HepG2 (cell line): ENCODE measurements around the gene BYSL. TPM values are rescaled to one million over a fixed set of nuclear protein-coding genes. Genes with fewer than 3 reads are reported as not detected.
A peak's percentile ranks its signal among the peaks of the same experiment; 100 is the strongest.

ENCODE experiments used
- BHLHE40 ChIP-seq: IDR thresholded peaks from 2 replicates; pipeline ENCODE4 v1.6.1; 2011; ENCODE audit warnings: low read length, improper control_type of control experiment
- ESRRA ChIP-seq: sonication (generic); formaldehyde crosslinking; IDR thresholded peaks from 2 replicates; pipeline ENCODE4 v1.5.1; 2020; ENCODE audit warnings: mild to moderate bottlenecking, low read depth, missing genetic modification reagents
- KDM3A ChIP-seq: IDR thresholded peaks from 2 replicates; pipeline ENCODE4 v1.6.1; 2018; ENCODE audit warnings: low read depth, missing compliant biosample characterization
- KLF11 ChIP-seq: IDR thresholded peaks from 2 replicates; pipeline ENCODE4 v1.6.1; 2016; ENCODE audit warnings: missing compliant biosample characterization
- KLF16 ChIP-seq, 2 experiments: sonication (generic) in 1 of 2; formaldehyde crosslinking in 1 of 2; IDR thresholded peaks; 2 replicates each; pipeline versions ENCODE4 v1.6.1 to v1.8.0; 2016 to 2023; ENCODE audit warnings: missing genetic modification reagents in 2 of 2, missing compliant biosample characterization in 1 of 2
- RCOR2 ChIP-seq: IDR thresholded peaks from 2 replicates; pipeline ENCODE4 v1.6.1; 2016; ENCODE audit warnings: missing biosample characterization, missing genetic modification reagents
- REL ChIP-seq: sonication (generic); formaldehyde crosslinking; conservative IDR thresholded peaks from 2 replicates; pipeline ENCODE4 v1.8.0; 2022; ENCODE audit warnings: mild to moderate bottlenecking, missing genetic modification reagents, moderate library complexity
- SMYD3 ChIP-seq: sonication (generic); formaldehyde crosslinking; IDR thresholded peaks from 2 replicates; pipeline ENCODE4 v1.8.1; 2023; ENCODE audit warnings: mild to moderate bottlenecking, missing genetic modification reagents
- STAT5B ChIP-seq: sonication (generic); formaldehyde crosslinking; IDR thresholded peaks from 2 replicates; pipeline ENCODE4 v1.4.0; 2020; ENCODE audit warnings: missing genetic modification reagents
- TBX2 ChIP-seq: sonication (generic); formaldehyde crosslinking; IDR thresholded peaks from 2 replicates; pipeline ENCODE4 v1.5.0; 2020; ENCODE audit warnings: missing genetic modification reagents, mild to moderate bottlenecking, borderline replicate concordance
- ZMYM4 ChIP-seq: sonication (generic); formaldehyde crosslinking; IDR thresholded peaks from 2 replicates; pipeline ENCODE4 v1.8.1; 2023; ENCODE audit warnings: mild to moderate bottlenecking, missing genetic modification reagents
- ZNF605 ChIP-seq: sonication (generic); formaldehyde crosslinking; IDR thresholded peaks from 2 replicates; pipeline ENCODE4 v1.8.0; 2022; ENCODE audit warnings: mild to moderate bottlenecking, missing genetic modification reagents
- ZNF788 ChIP-seq: sonication (generic); formaldehyde crosslinking; IDR thresholded peaks from 2 replicates; pipeline ENCODE4 v1.5.0; 2020; ENCODE audit warnings: mild to moderate bottlenecking, missing genetic modification reagents, borderline replicate concordance
- polyA plus RNA-seq, 8 experiments: library from polyadenylated mRNA; depleted of rRNA in 3 of 8; stranded (reverse) in 7 of 8; unstranded in 1 of 8; fragments of >200 nt; fragmentation: Illumina TruSeq in 4 of 8; extraction: Trizol in 4 of 8; gene quantifications; 2 replicates each; pipeline versions ENCODE4 v1.2.1 to v1.2.3, GENCODE V29; 2011 to 2016; ENCODE audit warnings: low read depth in 4 of 8, missing spikeins in 1 of 8, mixed read lengths in 1 of 8; ENCODE audit not compliant: insufficient read depth in 1 of 8
- total RNA-seq, 5 experiments: library from RNA; depleted of rRNA; stranded (reverse); fragments of >200 nt; fragmentation: Illumina TruSeq; extraction: Trizol; gene quantifications; 2 replicates each; pipeline ENCODE4 v1.2.3, GENCODE V29; 2016; ENCODE audit warnings: low read depth in 1 of 5
- TF ChIP-seq, protein P1 (sequence below): sonication (generic); formaldehyde crosslinking; conservative IDR thresholded peaks from 2 replicates; pipeline ENCODE4 v1.5.0; 2020; ENCODE audit warnings: missing genetic modification reagents
- TF ChIP-seq, protein P2 (sequence below): sonication (generic); formaldehyde crosslinking; IDR thresholded peaks from 2 replicates; pipeline ENCODE4 v1.5.0; 2020; ENCODE audit warnings: missing genetic modification reagents
- TF ChIP-seq, protein P3 (sequence below): sonication (generic); formaldehyde crosslinking; IDR thresholded peaks from 2 replicates; pipeline ENCODE4 v1.4.0; 2020; ENCODE audit warnings: missing genetic modification reagents
- TF ChIP-seq, protein P4 (sequence below): sonication (generic); formaldehyde crosslinking; IDR thresholded peaks from 2 replicates; pipeline ENCODE4 v1.5.0; 2020; ENCODE audit warnings: missing genetic modification reagents
- TF ChIP-seq, protein P5 (sequence below): sonication (generic); formaldehyde crosslinking; IDR thresholded peaks from 2 replicates; pipeline ENCODE4 v1.4.0; 2020; ENCODE audit warnings: missing genetic modification reagents

The BYSL gene
- total and polyA plus RNA-seq, 2 of the 13 experiments (the other 11 are each of a cell fraction or from before 2014, with no cell fraction given) = 27.9 to 28.6 TPM

DNA sequence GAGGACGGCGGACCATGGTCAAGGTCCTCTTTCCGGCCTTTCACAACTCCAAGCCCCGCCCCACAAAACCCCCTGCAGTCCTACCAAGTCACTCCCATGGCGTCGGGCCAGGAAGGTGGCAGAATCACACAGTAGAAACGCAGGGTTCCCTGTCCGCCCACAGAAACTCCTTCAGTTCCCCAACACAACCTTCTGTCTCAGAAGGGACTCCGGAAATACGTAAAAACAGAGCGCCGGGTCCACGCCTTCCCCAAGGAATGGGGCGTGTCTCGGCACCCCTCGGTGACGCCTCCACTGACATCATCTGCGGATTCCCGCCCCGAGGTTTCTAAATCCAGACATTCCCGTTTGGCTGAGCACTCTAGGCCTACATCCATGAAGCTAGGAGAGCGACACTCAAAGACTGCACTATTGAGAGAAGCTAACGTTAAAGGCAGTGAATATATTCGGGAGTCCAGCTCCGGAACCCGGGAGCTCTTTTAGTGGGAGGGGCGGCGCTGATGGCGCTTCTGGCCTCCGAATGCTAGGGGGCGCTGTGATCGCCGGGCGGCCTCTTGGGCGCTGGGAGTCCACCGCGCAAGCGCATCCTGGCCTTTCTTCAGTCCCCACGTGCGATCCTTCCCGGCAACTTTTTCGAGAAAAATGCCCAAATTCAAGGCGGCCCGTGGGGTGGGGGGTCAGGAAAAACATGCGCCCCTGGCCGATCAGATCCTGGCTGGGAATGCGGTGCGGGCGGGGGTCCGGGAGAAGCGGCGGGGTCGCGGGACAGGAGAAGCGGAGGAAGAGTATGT lies at the start of gene BYSL, which contains the start of gene MED20 (continued):
- TF ChIP-seq, protein P1, sequence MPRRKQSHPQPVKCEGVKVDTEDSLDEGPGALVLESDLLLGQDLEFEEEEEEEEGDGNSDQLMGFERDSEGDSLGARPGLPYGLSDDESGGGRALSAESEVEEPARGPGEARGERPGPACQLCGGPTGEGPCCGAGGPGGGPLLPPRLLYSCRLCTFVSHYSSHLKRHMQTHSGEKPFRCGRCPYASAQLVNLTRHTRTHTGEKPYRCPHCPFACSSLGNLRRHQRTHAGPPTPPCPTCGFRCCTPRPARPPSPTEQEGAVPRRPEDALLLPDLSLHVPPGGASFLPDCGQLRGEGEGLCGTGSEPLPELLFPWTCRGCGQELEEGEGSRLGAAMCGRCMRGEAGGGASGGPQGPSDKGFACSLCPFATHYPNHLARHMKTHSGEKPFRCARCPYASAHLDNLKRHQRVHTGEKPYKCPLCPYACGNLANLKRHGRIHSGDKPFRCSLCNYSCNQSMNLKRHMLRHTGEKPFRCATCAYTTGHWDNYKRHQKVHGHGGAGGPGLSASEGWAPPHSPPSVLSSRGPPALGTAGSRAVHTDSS (CRISPR knock-in tag) = no peak
- peak; percentile 75; the same call in 1 of the 2 replicates for TF ChIP-seq TBX2 (CRISPR knock-in tag)
- peak; percentile 80 for TF ChIP-seq KDM3A (CRISPR knock-in tag)
- TF ChIP-seq, protein P2, sequence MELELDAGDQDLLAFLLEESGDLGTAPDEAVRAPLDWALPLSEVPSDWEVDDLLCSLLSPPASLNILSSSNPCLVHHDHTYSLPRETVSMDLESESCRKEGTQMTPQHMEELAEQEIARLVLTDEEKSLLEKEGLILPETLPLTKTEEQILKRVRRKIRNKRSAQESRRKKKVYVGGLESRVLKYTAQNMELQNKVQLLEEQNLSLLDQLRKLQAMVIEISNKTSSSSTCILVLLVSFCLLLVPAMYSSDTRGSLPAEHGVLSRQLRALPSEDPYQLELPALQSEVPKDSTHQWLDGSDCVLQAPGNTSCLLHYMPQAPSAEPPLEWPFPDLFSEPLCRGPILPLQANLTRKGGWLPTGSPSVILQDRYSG (CRISPR knock-in tag) = peak; percentile 91; the same call in 1 of the 2 replicates
- peak; percentile 87; the same call in 1 of the 2 replicates for TF ChIP-seq REL (CRISPR knock-in tag)
- peak; percentile 97 for TF ChIP-seq SMYD3 (CRISPR knock-in tag)
- TF ChIP-seq, protein P3, sequence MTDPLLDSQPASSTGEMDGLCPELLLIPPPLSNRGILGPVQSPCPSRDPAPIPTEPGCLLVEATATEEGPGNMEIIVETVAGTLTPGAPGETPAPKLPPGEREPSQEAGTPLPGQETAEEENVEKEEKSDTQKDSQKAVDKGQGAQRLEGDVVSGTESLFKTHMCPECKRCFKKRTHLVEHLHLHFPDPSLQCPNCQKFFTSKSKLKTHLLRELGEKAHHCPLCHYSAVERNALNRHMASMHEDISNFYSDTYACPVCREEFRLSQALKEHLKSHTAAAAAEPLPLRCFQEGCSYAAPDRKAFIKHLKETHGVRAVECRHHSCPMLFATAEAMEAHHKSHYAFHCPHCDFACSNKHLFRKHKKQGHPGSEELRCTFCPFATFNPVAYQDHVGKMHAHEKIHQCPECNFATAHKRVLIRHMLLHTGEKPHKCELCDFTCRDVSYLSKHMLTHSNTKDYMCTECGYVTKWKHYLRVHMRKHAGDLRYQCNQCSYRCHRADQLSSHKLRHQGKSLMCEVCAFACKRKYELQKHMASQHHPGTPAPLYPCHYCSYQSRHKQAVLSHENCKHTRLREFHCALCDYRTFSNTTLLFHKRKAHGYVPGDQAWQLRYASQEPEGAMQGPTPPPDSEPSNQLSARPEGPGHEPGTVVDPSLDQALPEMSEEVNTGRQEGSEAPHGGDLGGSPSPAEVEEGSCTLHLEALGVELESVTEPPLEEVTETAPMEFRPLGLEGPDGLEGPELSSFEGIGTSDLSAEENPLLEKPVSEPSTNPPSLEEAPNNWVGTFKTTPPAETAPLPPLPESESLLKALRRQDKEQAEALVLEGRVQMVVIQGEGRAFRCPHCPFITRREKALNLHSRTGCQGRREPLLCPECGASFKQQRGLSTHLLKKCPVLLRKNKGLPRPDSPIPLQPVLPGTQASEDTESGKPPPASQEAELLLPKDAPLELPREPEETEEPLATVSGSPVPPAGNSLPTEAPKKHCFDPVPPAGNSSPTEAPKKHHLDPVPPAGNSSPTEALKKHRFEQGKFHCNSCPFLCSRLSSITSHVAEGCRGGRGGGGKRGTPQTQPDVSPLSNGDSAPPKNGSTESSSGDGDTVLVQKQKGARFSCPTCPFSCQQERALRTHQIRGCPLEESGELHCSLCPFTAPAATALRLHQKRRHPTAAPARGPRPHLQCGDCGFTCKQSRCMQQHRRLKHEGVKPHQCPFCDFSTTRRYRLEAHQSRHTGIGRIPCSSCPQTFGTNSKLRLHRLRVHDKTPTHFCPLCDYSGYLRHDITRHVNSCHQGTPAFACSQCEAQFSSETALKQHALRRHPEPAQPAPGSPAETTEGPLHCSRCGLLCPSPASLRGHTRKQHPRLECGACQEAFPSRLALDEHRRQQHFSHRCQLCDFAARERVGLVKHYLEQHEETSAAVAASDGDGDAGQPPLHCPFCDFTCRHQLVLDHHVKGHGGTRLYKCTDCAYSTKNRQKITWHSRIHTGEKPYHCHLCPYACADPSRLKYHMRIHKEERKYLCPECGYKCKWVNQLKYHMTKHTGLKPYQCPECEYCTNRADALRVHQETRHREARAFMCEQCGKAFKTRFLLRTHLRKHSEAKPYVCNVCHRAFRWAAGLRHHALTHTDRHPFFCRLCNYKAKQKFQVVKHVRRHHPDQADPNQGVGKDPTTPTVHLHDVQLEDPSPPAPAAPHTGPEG (CRISPR knock-in tag) = peak; percentile 63; the same call in 1 of the 2 replicates
- 0 out of 2 replicates have a peak, but pooled peaks have one; percentile 32 for TF ChIP-seq STAT5B (CRISPR knock-in tag)
- peak; percentile 96 for TF ChIP-seq ZMYM4 (CRISPR knock-in tag)
- no peak; the same call in 1 of the 2 replicates for TF ChIP-seq RCOR2
- TF ChIP-seq, protein P4, sequence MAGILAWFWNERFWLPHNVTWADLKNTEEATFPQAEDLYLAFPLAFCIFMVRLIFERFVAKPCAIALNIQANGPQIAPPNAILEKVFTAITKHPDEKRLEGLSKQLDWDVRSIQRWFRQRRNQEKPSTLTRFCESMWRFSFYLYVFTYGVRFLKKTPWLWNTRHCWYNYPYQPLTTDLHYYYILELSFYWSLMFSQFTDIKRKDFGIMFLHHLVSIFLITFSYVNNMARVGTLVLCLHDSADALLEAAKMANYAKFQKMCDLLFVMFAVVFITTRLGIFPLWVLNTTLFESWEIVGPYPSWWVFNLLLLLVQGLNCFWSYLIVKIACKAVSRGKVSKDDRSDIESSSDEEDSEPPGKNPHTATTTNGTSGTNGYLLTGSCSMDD (CRISPR knock-in tag) = no peak
- TF ChIP-seq KLF16 (CRISPR knock-in tag; IDR thresholded peaks at IDR 0.05) = peak in 1 of 2 experiments; percentile 96; a peak in 2 of 4 replicates
- TF ChIP-seq BHLHE40 = peak; percentile 61; the same call in 1 of the 2 replicates
- TF ChIP-seq ZNF788 (CRISPR knock-in tag) = peak; percentile 56; the same call in 1 of the 2 replicates
- peak; percentile 57; the same call in 1 of the 2 replicates for TF ChIP-seq ESRRA (CRISPR knock-in tag)
- TF ChIP-seq, protein P5, sequence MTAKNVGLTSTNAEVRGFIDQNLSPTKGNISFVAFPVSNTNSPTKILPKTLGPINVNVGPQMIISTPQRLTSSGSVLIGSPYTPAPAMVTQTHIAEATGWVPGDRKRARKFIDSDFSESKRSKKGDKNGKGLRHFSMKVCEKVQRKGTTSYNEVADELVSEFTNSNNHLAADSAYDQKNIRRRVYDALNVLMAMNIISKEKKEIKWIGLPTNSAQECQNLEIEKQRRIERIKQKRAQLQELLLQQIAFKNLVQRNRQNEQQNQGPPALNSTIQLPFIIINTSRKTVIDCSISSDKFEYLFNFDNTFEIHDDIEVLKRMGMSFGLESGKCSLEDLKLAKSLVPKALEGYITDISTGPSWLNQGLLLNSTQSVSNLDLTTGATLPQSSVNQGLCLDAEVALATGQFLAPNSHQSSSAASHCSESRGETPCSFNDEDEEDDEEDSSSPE = peak; percentile 78
- TF ChIP-seq ZNF605 (CRISPR knock-in tag) = peak; percentile 83
- TF ChIP-seq KLF11 (CRISPR knock-in tag) = no peak; the same call in 1 of the 2 replicates
